Measurements from ENCODE around the gene ARHGAP30.

The ARHGAP30 gene

GRCh38 chr1:161038523-161039153, 31.1 kb downstream of the ARHGAP30 start, which contains the start of gene TSTD1:
Gene TSTD1 (minus strand): TSS chr1:161038964. CDS start chr1:161038889, 75 bp downstream.
- TF ChIP-seq MAX (IDR thresholded peaks at IDR 0.05) (no peak; the same call in none of the 2 replicates), REST (IDR thresholded peaks at IDR 0.05; ENCODE audit: low read depth) (no peak), USF1 (IDR thresholded peaks at IDR 0.05) (no peak), CEBPB (IDR thresholded peaks at IDR 0.05) (peak; percentile 17; the same call in 1 of the 2 replicates), EP300 (IDR thresholded peaks at IDR 0.05; ENCODE audit: borderline replicate concordance) (no peak), TAF1 (IDR thresholded peaks at IDR 0.05; ENCODE audit: low read depth) (peak; percentile 66), ZBTB7A (IDR thresholded peaks at IDR 0.05; ENCODE audit: low read depth) (peak; percentile 27; the same call in 1 of the 2 replicates), YY1 (IDR thresholded peaks at IDR 0.05; ENCODE audit: low read depth) (peak; percentile 34), FOXM1 (IDR thresholded peaks at IDR 0.05; ENCODE audit: borderline replicate concordance, low read depth) (no peak), CREB1 (IDR thresholded peaks at IDR 0.05; ENCODE audit: low read depth) (no peak), EGR1 (IDR thresholded peaks at IDR 0.05) (peak; percentile 98), NFIC (IDR thresholded peaks at IDR 0.05) (peak; percentile 21; the same call in 1 of the 2 replicates), TCF12 (IDR thresholded peaks at IDR 0.05; ENCODE audit: low read depth) (peak; percentile 56), TEAD4 (IDR thresholded peaks at IDR 0.05) (peak; percentile 22; the same call in 1 of the 2 replicates), RAD21 (IDR thresholded peaks at IDR 0.05; ENCODE audit: low read depth) (no peak)

- no peak for TF ChIP-seq TAF1 (IDR thresholded peaks at IDR 0.05; ENCODE audit: low read depth)
- peak; percentile 90 for TF ChIP-seq NFIC (IDR thresholded peaks at IDR 0.05)
- TF ChIP-seq MAX (IDR thresholded peaks at IDR 0.05), result no peak
- TF ChIP-seq ZBTB7A (IDR thresholded peaks at IDR 0.05; ENCODE audit: low read depth), result 0 out of 2 replicates have a peak, but pooled peaks have one; percentile 6
- 0 out of 2 replicates have a peak, but pooled peaks have one; percentile 22 for TF ChIP-seq TEAD4 (IDR thresholded peaks at IDR 0.05)
- no peak; the same call in 1 of the 2 replicates for TF ChIP-seq EP300 (IDR thresholded peaks at IDR 0.05; ENCODE audit: borderline replicate concordance)
Observed at GRCh38 chr1:161037661-161038522, 31.8 kb downstream of the ARHGAP30 start.

- TF ChIP-seq TEAD4 (IDR thresholded peaks at IDR 0.05) (no peak), TAF1 (IDR thresholded peaks at IDR 0.05; ENCODE audit: low read depth) (no peak), EGR1 (IDR thresholded peaks at IDR 0.05) (no peak), USF1 (IDR thresholded peaks at IDR 0.05) (no peak), CREB1 (IDR thresholded peaks at IDR 0.05; ENCODE audit: low read depth) (no peak), RAD21 (IDR thresholded peaks at IDR 0.05; ENCODE audit: low read depth) (no peak), CEBPB (IDR thresholded peaks at IDR 0.05) (no peak), EP300 (IDR thresholded peaks at IDR 0.05; ENCODE audit: borderline replicate concordance) (no peak), FOXM1 (IDR thresholded peaks at IDR 0.05; ENCODE audit: borderline replicate concordance, low read depth) (no peak), MAX (IDR thresholded peaks at IDR 0.05) (no peak), TCF12 (IDR thresholded peaks at IDR 0.05; ENCODE audit: low read depth) (no peak)
Observed at GRCh38 chr1:161033751-161034150, 35.9 kb downstream of the ARHGAP30 start.

GRCh38 chr1:161032409-161032808, 37.3 kb downstream of the ARHGAP30 start:
- TF ChIP-seq MAX (IDR thresholded peaks at IDR 0.05) (no peak), ZBTB7A (IDR thresholded peaks at IDR 0.05; ENCODE audit: low read depth) (no peak), RAD21 (IDR thresholded peaks at IDR 0.05; ENCODE audit: low read depth) (no peak), YY1 (IDR thresholded peaks at IDR 0.05; ENCODE audit: low read depth) (no peak), EGR1 (IDR thresholded peaks at IDR 0.05) (no peak), EP300 (IDR thresholded peaks at IDR 0.05; ENCODE audit: borderline replicate concordance) (no peak), USF1 (IDR thresholded peaks at IDR 0.05) (no peak), TCF12 (IDR thresholded peaks at IDR 0.05; ENCODE audit: low read depth) (no peak), REST (IDR thresholded peaks at IDR 0.05; ENCODE audit: low read depth) (no peak), CREB1 (IDR thresholded peaks at IDR 0.05; ENCODE audit: low read depth) (no peak), TAF1 (IDR thresholded peaks at IDR 0.05; ENCODE audit: low read depth) (no peak), NFIC (IDR thresholded peaks at IDR 0.05) (no peak), TEAD4 (IDR thresholded peaks at IDR 0.05) (no peak), CEBPB (IDR thresholded peaks at IDR 0.05) (no peak)

Data from Ishikawa (cell line).